ENCODE measurements around the gene RPRD2. TPM values are rescaled to one million over a fixed set of nuclear protein-coding genes. Genes with fewer than 3 reads are reported as not detected.

The RPRD2 gene
- total RNA-seq, 1 donor = 34.1 TPM

- Histone ChIP-seq H3K27me3 (ENCODE audit: insufficient read depth, low read length) (no peaks in the 10 kb centered on the region), H3K4me3 (ENCODE audit: low read length) (no peak overlapping the region), H3K9me3 (ENCODE audit: low read depth, low read length) (no peaks in the 10 kb centered on the region), H3K4me1 (ENCODE audit: insufficient read depth, low read length) (peaks cover 20% of the 10 kb centered on the region)
Measured at GRCh38 chr1:150511551-150511950, 147.6 kb downstream of the RPRD2 start.

GRCh38 chr1:150511985-150512660 is 148.2 kb downstream of the RPRD2 start:
- Histone ChIP-seq H3K4me1 (ENCODE audit: insufficient read depth, low read length) (peaks cover 26% of the 10 kb centered on the region), H3K9me3 (ENCODE audit: low read depth, low read length) (no peaks in the 10 kb centered on the region), H3K4me3 (ENCODE audit: low read length) (no peak overlapping the region), H3K27me3 (ENCODE audit: insufficient read depth, low read length) (no peaks in the 10 kb centered on the region)

- H3K27me3 ChIP-seq (ENCODE audit: insufficient read depth, low read length) = no peaks in the 10 kb centered on the region
- H3K9me3 ChIP-seq (ENCODE audit: low read depth, low read length) = no peaks in the 10 kb centered on the region
- H3K4me3 ChIP-seq (ENCODE audit: low read length) = no peak overlapping the region
- peaks cover 27% of the 10 kb centered on the region for H3K4me1 ChIP-seq (ENCODE audit: insufficient read depth, low read length)
Measured at GRCh38 chr1:150512846-150513245, 148.9 kb downstream of the RPRD2 start.

GRCh38 chr1:150513351-150513791 is 149.4 kb downstream of the RPRD2 start:
- H3K4me1 ChIP-seq (ENCODE audit: insufficient read depth, low read length) = peaks cover 22% of the 10 kb centered on the region
- no peaks in the 10 kb centered on the region for H3K27me3 ChIP-seq (ENCODE audit: insufficient read depth, low read length)
- H3K9me3 ChIP-seq (ENCODE audit: low read depth, low read length) = no peaks in the 10 kb centered on the region
- no peak overlapping the region for H3K4me3 ChIP-seq (ENCODE audit: low read length)

GRCh38 chr1:150514260-150514659 is 150.3 kb downstream of the RPRD2 start:
- Histone ChIP-seq H3K9me3 (ENCODE audit: low read depth, low read length) (no peaks in the 10 kb centered on the region), H3K4me3 (ENCODE audit: low read length) (no peak overlapping the region), H3K27me3 (ENCODE audit: insufficient read depth, low read length) (no peaks in the 10 kb centered on the region), H3K4me1 (ENCODE audit: insufficient read depth, low read length) (peaks cover 20% of the 10 kb centered on the region)

GRCh38 chr1:150514913-150515327 is 151.0 kb downstream of the RPRD2 start:
- Histone ChIP-seq H3K27me3 (ENCODE audit: insufficient read depth, low read length) (no peaks in the 10 kb centered on the region), H3K9me3 (ENCODE audit: low read depth, low read length) (no peaks in the 10 kb centered on the region), H3K4me1 (ENCODE audit: insufficient read depth, low read length) (peaks cover 20% of the 10 kb centered on the region), H3K4me3 (ENCODE audit: low read length) (peak overlapping the region; percentile 52)

- Histone ChIP-seq H3K4me1 (ENCODE audit: insufficient read depth, low read length) (peaks cover 20% of the 10 kb centered on the region), H3K4me3 (ENCODE audit: low read length) (peak within 1 kb of the TSS; percentile 52), H3K9me3 (ENCODE audit: low read depth, low read length) (no peaks in the 10 kb centered on the region), H3K27me3 (ENCODE audit: insufficient read depth, low read length) (no peaks in the 10 kb centered on the region)
Measured at GRCh38 chr1:150515328-150516049, 151.5 kb downstream of the RPRD2 start, which contains the start of gene FALEC. Gene FALEC, plus strand, starts transcription at chr1:150515752.

GRCh38 chr1:150516050-150516591 is 152.2 kb downstream of the RPRD2 start:
- H3K9me3 ChIP-seq (ENCODE audit: low read depth, low read length) = no peaks in the 10 kb centered on the region
- no peaks in the 10 kb centered on the region for H3K27me3 ChIP-seq (ENCODE audit: insufficient read depth, low read length)
- H3K4me1 ChIP-seq (ENCODE audit: insufficient read depth, low read length) = peaks cover 20% of the 10 kb centered on the region
- peak overlapping the region; percentile 52 for H3K4me3 ChIP-seq (ENCODE audit: low read length)

GRCh38 chr1:150516616-150517015 is 152.7 kb downstream of the RPRD2 start:
- Histone ChIP-seq H3K9me3 (ENCODE audit: low read depth, low read length) (no peaks in the 10 kb centered on the region), H3K27me3 (ENCODE audit: insufficient read depth, low read length) (no peaks in the 10 kb centered on the region), H3K4me1 (ENCODE audit: insufficient read depth, low read length) (peaks cover 20% of the 10 kb centered on the region), H3K4me3 (ENCODE audit: low read length) (no peak overlapping the region)

GRCh38 chr1:150521196-150521968 is 157.4 kb downstream of the RPRD2 start:
- H3K4me1 ChIP-seq (ENCODE audit: insufficient read depth, low read length) = peaks cover 8% of the 10 kb centered on the region

GRCh38 chr1:150525348-150525747 is 161.4 kb downstream of the RPRD2 start:
- H3K27me3 ChIP-seq (ENCODE audit: insufficient read depth, low read length) = no peaks in the 10 kb centered on the region
- no peak overlapping the region for H3K4me3 ChIP-seq (ENCODE audit: low read length)
- no peaks in the 10 kb centered on the region for H3K9me3 ChIP-seq (ENCODE audit: low read depth, low read length)
- H3K4me1 ChIP-seq (ENCODE audit: insufficient read depth, low read length) = no peaks in the 10 kb centered on the region

More at GRCh38 chr1:150521196-150521968, 157.4 kb downstream of the RPRD2 start:
- Histone ChIP-seq H3K27me3 (ENCODE audit: insufficient read depth, low read length) (no peaks in the 10 kb centered on the region), H3K4me3 (ENCODE audit: low read length) (no peak overlapping the region), H3K9me3 (ENCODE audit: low read depth, low read length) (no peaks in the 10 kb centered on the region)

Other genes starting within 250 kb of the RPRD2 start
- gene PLEKHO1, start 214.2 kb upstream of the RPRD2 start, total RNA-seq = 80.9 TPM
- 38.8 TPM for gene ANP32E, start 128.0 kb upstream of the RPRD2 start, total RNA-seq
- gene CA14, start 106.4 kb upstream of the RPRD2 start, total RNA-seq = not detected
- gene APH1A, start 95.1 kb upstream of the RPRD2 start, total RNA-seq = 122 TPM
- gene C1orf54, start 91.4 kb upstream of the RPRD2 start, total RNA-seq = 13.9 TPM
- gene CIART, start 81.6 kb upstream of the RPRD2 start, total RNA-seq = 1.2 TPM
- gene MRPS21, start 70.3 kb upstream of the RPRD2 start, total RNA-seq = 22.2 TPM
- gene PRPF3, start 42.6 kb upstream of the RPRD2 start, total RNA-seq = 106 TPM
- gene TARS2, start 123.3 kb downstream of the RPRD2 start, total RNA-seq = 10.2 TPM
- 0.21 TPM for gene ECM1, start 144.0 kb downstream of the RPRD2 start, total RNA-seq
- not detected for gene FALEC, start 151.6 kb downstream of the RPRD2 start, total RNA-seq
- gene ADAMTSL4, start 185.3 kb downstream of the RPRD2 start, total RNA-seq = 3.3 TPM
- 1,412 TPM for gene MCL1, start 215.5 kb downstream of the RPRD2 start, total RNA-seq